GM23338 (cell line): ENCODE results near the gene WDR62.

ENCODE experiments used
- EZH2 ChIP-seq: fragments of 200-600 bp; sonication (generic); IDR thresholded peaks from one replicate; pipeline ENCODE4 v1.8.0; 2017; ENCODE audit warnings: antibody characterized with exemption, mild to moderate bottlenecking, low read depth; ENCODE audit not compliant: unreplicated experiment
- EZH2phosphoT487 ChIP-seq: fragments of 200-600 bp; sonication (generic); IDR thresholded peaks from one replicate; pipeline ENCODE4 v1.8.1; 2018; ENCODE audit warnings: antibody characterized with exemption; ENCODE audit not compliant: unreplicated experiment
- POLR2AphosphoS5 ChIP-seq: IDR thresholded peaks from 2 replicates; pipeline ENCODE4 v1.6.1; 2016; ENCODE audit warnings: antibody characterized with exemption, low read depth
- TF ChIP-seq, protein P1 (sequence below), 2 experiments: fragments of 200-600 bp in 1 of 2; sonication (generic) in 1 of 2; conservative IDR thresholded peaks; 2 replicates each; pipeline versions ENCODE4 v1.5.1 to v1.6.1; 2016 to 2017; ENCODE audit warnings: antibody characterized with exemption in 2 of 2, low read depth in 2 of 2, mild to moderate bottlenecking in 2 of 2, moderate library complexity in 1 of 2
- TF ChIP-seq, protein P2 (sequence below): IDR thresholded peaks from one replicate; pipeline ENCODE4 v1.6.1; 2018; ENCODE audit warnings: antibody characterized with exemption; ENCODE audit not compliant: unreplicated experiment

DNA sequence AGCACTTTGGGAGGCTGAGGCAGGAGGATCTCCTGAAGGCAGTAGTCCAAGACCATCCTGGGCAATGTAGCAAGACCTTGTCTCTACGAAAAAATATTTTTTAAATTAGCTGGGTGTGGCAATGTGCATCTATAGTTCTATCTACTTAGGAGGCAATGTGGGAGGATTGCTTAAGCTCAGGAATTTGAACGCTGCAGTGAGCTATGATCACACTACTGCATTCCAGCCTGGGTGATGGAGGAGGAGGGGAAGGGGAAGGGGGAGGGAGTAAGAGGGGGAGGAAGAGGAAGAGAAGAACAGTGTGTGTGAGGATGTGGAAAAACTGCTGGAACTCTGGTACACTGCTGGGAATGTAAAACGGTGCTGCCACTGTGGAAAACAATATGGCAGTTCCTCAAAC lies 12.9 kb upstream of the WDR62 start:
- TF ChIP-seq, protein P1, sequence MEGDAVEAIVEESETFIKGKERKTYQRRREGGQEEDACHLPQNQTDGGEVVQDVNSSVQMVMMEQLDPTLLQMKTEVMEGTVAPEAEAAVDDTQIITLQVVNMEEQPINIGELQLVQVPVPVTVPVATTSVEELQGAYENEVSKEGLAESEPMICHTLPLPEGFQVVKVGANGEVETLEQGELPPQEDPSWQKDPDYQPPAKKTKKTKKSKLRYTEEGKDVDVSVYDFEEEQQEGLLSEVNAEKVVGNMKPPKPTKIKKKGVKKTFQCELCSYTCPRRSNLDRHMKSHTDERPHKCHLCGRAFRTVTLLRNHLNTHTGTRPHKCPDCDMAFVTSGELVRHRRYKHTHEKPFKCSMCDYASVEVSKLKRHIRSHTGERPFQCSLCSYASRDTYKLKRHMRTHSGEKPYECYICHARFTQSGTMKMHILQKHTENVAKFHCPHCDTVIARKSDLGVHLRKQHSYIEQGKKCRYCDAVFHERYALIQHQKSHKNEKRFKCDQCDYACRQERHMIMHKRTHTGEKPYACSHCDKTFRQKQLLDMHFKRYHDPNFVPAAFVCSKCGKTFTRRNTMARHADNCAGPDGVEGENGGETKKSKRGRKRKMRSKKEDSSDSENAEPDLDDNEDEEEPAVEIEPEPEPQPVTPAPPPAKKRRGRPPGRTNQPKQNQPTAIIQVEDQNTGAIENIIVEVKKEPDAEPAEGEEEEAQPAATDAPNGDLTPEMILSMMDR (conservative IDR thresholded peaks at IDR 0.05; ENCODE audit: low read depth in 2 of 2): no peak
- TF ChIP-seq, protein P2, sequence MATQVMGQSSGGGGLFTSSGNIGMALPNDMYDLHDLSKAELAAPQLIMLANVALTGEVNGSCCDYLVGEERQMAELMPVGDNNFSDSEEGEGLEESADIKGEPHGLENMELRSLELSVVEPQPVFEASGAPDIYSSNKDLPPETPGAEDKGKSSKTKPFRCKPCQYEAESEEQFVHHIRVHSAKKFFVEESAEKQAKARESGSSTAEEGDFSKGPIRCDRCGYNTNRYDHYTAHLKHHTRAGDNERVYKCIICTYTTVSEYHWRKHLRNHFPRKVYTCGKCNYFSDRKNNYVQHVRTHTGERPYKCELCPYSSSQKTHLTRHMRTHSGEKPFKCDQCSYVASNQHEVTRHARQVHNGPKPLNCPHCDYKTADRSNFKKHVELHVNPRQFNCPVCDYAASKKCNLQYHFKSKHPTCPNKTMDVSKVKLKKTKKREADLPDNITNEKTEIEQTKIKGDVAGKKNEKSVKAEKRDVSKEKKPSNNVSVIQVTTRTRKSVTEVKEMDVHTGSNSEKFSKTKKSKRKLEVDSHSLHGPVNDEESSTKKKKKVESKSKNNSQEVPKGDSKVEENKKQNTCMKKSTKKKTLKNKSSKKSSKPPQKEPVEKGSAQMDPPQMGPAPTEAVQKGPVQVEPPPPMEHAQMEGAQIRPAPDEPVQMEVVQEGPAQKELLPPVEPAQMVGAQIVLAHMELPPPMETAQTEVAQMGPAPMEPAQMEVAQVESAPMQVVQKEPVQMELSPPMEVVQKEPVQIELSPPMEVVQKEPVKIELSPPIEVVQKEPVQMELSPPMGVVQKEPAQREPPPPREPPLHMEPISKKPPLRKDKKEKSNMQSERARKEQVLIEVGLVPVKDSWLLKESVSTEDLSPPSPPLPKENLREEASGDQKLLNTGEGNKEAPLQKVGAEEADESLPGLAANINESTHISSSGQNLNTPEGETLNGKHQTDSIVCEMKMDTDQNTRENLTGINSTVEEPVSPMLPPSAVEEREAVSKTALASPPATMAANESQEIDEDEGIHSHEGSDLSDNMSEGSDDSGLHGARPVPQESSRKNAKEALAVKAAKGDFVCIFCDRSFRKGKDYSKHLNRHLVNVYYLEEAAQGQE: no peak
- no peak for TF ChIP-seq EZH2
- no peak for TF ChIP-seq POLR2AphosphoS5
- TF ChIP-seq EZH2phosphoT487: no peak
